NCI-H2029 (cell line): ENCODE measurements around the gene ANXA3.
A peak's percentile ranks its signal among the peaks of the same experiment; 100 is the strongest.

Experiments
- DNase-seq: peaks from one replicate; lab custom pipeline; 2025; lab: John Stamatoyannopoulos, UW

Gene ANXA3

GRCh38 chr4:78645853-78646757, 94.5 kb downstream of the ANXA3 start:
- DNase-seq: no peak

GRCh38 chr4:78647272-78647671, 95.7 kb downstream of the ANXA3 start:
- no peak for DNase-seq

GRCh38 chr4:78648640-78649363, 97.2 kb downstream of the ANXA3 start:
- no peak for DNase-seq

GRCh38 chr4:78650106-78651024, 98.8 kb downstream of the ANXA3 start:
- no peak for DNase-seq

- no peak for DNase-seq
Observed at GRCh38 chr4:78651250-78651860, 99.8 kb downstream of the ANXA3 start.

- peak; percentile 78 for DNase-seq
Observed at GRCh38 chr4:78652282-78652876, 100.8 kb downstream of the ANXA3 start.

- no peak for DNase-seq
Observed at GRCh38 chr4:78653655-78654054, 102.1 kb downstream of the ANXA3 start.

- no peak for DNase-seq
Observed at GRCh38 chr4:78654807-78655206, 103.2 kb downstream of the ANXA3 start.

GRCh38 chr4:78656968-78657445, 105.4 kb downstream of the ANXA3 start:
- DNase-seq: no peak

GRCh38 chr4:78659264-78659663, 107.7 kb downstream of the ANXA3 start:
- no peak for DNase-seq

- DNase-seq: no peak
Observed at GRCh38 chr4:78659665-78660064, 108.1 kb downstream of the ANXA3 start.
